Thoracic aorta (tissue), 2 donors: ENCODE data around the gene MMP12. TPM values are rescaled to one million over a fixed set of nuclear protein-coding genes. Genes with fewer than 3 reads are reported as not detected.

Experiments
- ATAC-seq: fragments of 150-250 bp; one replicate; pipeline ENCODE4 v1.8.0; 2017; ENCODE audit warnings: low read depth; ENCODE audit not compliant: insufficient number of reproducible peaks, low FRiP score
- DNase-seq: peaks from one replicate; pipeline ENCODE4 v3.0.0-alpha.2; 2020; ENCODE audit warnings: low spot score
- H3K27ac ChIP-seq, 2 donors: fragments of 200-600 bp; sonication (generic); 1 replicate in 1 of 2; 2 replicates in 1 of 2; pipeline ENCODE4 v1.5.1; 2016; ENCODE audit warnings: mild to moderate bottlenecking in 2 of 2, moderate library complexity in 2 of 2
- H3K27me3 ChIP-seq: fragments of 200-600 bp; sonication (generic); replicated peaks from 2 replicates; pipeline ENCODE4 v1.6.0; 2016; ENCODE audit warnings: mild to moderate bottlenecking; ENCODE audit not compliant: insufficient read depth
- H3K36me3 ChIP-seq: fragments of 200-600 bp; sonication (generic); one replicate; pipeline ENCODE4 v1.5.1; 2016
- H3K4me1 ChIP-seq, 2 donors: fragments of 200-600 bp; sonication (generic); 1 replicate in 1 of 2; 2 replicates in 1 of 2; pipeline versions ENCODE4 v1.5.1 to v1.6.0; 2016; ENCODE audit warnings: low read depth in 2 of 2, mild to moderate bottlenecking in 1 of 2; ENCODE audit not compliant: control insufficient read depth in 1 of 2
- H3K4me3 ChIP-seq: fragments of 200-600 bp; sonication (generic); 2 replicates; pipeline ENCODE4 v1.5.1; 2016; ENCODE audit warnings: mild to moderate bottlenecking
- H3K9me3 ChIP-seq: fragments of 200-600 bp; sonication (generic); 2 replicates; pipeline ENCODE4 v1.5.1; 2016
- total RNA-seq, 2 donors: library from RNA; depleted of rRNA; stranded (reverse); fragments of >200 nt; gene quantifications; one replicate each; pipeline versions ENCODE4 v1.1.0 to v1.2.3, GENCODE V29; 2016
- TF ChIP-seq, protein P1 (sequence below): fragments of 200-600 bp; sonication (generic); IDR thresholded peaks from one replicate; pipeline ENCODE4 v1.5.1; 2019; ENCODE audit warnings: antibody characterized with exemption

MMP12 gene
- total RNA-seq, 2 donors from 2014 or later: not detected

DNA sequence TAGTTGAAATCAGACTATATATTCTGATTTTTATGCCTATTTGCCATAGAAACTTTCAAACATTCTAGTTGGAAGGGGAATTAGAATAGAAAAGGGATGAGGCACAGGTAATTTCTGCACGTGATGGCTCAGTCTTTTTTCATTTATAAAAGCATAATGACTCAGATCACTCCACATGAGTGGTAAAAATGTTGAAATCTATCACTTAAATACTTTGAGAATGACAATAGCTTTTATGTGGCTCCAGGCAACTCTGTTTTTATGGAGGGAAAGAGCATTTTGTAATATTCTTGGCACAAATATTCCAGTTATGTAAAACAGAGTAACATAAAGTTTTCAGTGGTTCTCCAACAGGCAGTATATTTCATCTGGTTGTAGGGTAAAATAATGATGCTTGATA is 25.5 kb downstream of the MMP12 start:
- Histone ChIP-seq H3K4me3 (no peak overlapping the region), H3K9me3 (no peaks in the 10 kb centered on the region)
- no peak for ATAC-seq

DNA sequence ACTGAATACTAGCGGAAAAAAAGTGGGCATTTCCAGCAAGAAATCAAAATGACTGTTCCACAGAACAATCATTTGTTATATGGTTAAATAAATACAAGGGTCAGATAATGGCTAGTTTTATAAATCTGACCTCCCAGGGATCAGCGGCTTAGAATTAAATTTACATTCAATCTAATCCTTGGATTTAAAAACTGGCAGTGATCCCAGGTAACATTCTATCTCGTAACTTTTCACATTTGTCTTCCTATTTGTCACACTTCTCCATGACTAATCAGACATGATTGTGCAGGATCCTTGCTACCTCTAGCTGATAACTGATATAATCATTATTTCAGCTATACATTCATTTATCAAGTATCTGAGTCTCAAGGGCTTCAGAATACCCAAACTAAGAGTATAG is 28.5 kb downstream of the MMP12 start:
- H3K4me1 ChIP-seq: no peaks in the 10 kb centered on the region
- no peak overlapping the region for H3K4me3 ChIP-seq
- DNase-seq (no peak), ATAC-seq (no peak)
- no peaks in the 10 kb centered on the region for H3K36me3 ChIP-seq
- no peak overlapping the region for H3K27ac ChIP-seq
- no peaks in the 10 kb centered on the region for H3K9me3 ChIP-seq
- TF ChIP-seq, protein P1, sequence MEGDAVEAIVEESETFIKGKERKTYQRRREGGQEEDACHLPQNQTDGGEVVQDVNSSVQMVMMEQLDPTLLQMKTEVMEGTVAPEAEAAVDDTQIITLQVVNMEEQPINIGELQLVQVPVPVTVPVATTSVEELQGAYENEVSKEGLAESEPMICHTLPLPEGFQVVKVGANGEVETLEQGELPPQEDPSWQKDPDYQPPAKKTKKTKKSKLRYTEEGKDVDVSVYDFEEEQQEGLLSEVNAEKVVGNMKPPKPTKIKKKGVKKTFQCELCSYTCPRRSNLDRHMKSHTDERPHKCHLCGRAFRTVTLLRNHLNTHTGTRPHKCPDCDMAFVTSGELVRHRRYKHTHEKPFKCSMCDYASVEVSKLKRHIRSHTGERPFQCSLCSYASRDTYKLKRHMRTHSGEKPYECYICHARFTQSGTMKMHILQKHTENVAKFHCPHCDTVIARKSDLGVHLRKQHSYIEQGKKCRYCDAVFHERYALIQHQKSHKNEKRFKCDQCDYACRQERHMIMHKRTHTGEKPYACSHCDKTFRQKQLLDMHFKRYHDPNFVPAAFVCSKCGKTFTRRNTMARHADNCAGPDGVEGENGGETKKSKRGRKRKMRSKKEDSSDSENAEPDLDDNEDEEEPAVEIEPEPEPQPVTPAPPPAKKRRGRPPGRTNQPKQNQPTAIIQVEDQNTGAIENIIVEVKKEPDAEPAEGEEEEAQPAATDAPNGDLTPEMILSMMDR: no peak
- H3K27me3 ChIP-seq: no peaks in the 10 kb centered on the region

More for the DNA sequence above, 25.5 kb downstream of the MMP12 start:
- Histone ChIP-seq H3K27ac (no peak overlapping the region), H3K4me1 (no peaks in the 10 kb centered on the region), H3K36me3 (no peaks in the 10 kb centered on the region), H3K27me3 (no peaks in the 10 kb centered on the region)
- TF ChIP-seq, protein P1: no peak
- DNase-seq: no peak

DNA sequence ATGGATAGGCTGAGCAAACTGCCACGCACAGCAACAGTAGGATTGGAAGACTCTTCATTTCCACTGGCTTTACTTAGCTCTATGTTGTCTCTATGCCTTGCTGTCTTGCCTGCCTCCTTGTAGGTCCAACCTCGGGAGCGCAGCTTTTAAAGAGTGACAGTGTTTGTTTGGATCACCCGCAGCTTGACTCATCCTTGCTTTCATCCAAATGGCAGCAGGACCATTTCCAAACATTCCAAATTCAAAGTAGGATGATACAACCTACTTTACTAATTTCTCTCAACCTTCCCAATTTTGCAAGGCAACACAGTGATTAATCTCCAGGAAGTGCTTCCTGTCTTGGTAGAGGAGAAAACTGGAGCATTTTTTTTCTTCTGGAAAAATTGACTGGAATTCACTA is 31.3 kb downstream of the MMP12 start, which contains the start of gene MMP3:
TSS of gene MMP3 (minus strand) at position 121 of the 400 bp plus-strand sequence. CDS start at position 58, 63 bp downstream.
- TF ChIP-seq, protein P1: no peak
- ATAC-seq: no peak
- H3K36me3 ChIP-seq: no peaks in the 10 kb centered on the region
- no peaks in the 10 kb centered on the region for H3K27me3 ChIP-seq
- no peak for DNase-seq
- H3K27ac ChIP-seq: no peak within 1 kb of the TSS
- H3K4me1 ChIP-seq: no peaks in the 10 kb centered on the region
- H3K9me3 ChIP-seq: no peaks in the 10 kb centered on the region
- no peak within 1 kb of the TSS for H3K4me3 ChIP-seq

DNA sequence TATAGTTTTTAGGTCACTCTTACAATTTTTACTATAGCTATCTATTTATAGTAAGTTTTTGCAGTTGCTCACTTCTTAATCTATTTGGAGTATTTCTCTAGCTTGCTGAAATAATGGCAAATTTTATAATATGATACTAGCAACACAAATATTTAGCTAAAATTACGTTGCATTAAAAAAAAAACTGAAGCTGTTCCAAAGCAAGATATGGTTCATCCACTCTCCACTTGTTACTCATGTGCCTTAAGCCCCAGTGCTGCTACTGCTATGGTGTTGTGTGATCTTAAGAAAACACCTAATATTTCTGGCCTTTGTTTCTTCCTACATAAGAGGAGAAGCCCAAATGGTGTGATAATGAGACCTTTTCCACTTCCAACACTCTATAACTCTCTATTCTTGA is 31.9 kb downstream of the MMP12 start:
- no peak for DNase-seq
- ATAC-seq: no peak
- Histone ChIP-seq H3K4me3 (no peak overlapping the region), H3K27me3 (no peaks in the 10 kb centered on the region), H3K4me1 (no peaks in the 10 kb centered on the region), H3K27ac (no peak overlapping the region), H3K9me3 (no peaks in the 10 kb centered on the region), H3K36me3 (no peaks in the 10 kb centered on the region)
- TF ChIP-seq, protein P1: no peak

DNA sequence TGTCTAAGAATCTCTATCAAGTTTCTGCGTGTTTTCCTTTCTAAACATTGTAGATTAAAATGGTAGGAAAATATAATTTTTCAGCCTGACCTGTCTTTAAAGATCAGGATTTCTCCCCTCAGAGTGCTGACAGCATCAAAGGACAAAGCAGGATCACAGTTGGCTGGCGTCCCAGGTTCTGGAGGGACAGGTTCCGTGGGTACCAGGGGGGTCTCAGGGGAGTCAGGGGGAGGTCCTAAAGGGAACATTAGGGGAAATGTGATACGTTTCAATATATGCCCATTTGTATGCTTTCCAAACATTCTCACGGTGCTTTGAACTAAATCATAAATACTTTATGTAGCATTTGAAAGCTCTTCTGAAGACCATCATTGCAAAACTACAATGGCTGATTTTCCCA is 34.8 kb downstream of the MMP12 start:
- Histone ChIP-seq H3K36me3 (no peaks in the 10 kb centered on the region), H3K4me1 (no peaks in the 10 kb centered on the region), H3K27ac (no peak overlapping the region), H3K4me3 (no peak overlapping the region), H3K27me3 (no peaks in the 10 kb centered on the region), H3K9me3 (no peaks in the 10 kb centered on the region)
- DNase-seq: no peak
- ATAC-seq: no peak
- TF ChIP-seq, protein P1: no peak
